Activated naive CD4-positive, alpha-beta T cell treated with Interleukin-2 at 50 U/mL for 16 hours (primary cell): ENCODE results near the gene DAPK2.
"Not testable (repeated sequence)": the region's sequence is repeated elsewhere in the genome, so short reads cannot be mapped to it uniquely, and the experiment has no call there.

Experiments used
- DNase-seq: peaks from one replicate; pipeline ENCODE4 v3.0.0-alpha.2; 2020

The DAPK2 gene

DNA sequence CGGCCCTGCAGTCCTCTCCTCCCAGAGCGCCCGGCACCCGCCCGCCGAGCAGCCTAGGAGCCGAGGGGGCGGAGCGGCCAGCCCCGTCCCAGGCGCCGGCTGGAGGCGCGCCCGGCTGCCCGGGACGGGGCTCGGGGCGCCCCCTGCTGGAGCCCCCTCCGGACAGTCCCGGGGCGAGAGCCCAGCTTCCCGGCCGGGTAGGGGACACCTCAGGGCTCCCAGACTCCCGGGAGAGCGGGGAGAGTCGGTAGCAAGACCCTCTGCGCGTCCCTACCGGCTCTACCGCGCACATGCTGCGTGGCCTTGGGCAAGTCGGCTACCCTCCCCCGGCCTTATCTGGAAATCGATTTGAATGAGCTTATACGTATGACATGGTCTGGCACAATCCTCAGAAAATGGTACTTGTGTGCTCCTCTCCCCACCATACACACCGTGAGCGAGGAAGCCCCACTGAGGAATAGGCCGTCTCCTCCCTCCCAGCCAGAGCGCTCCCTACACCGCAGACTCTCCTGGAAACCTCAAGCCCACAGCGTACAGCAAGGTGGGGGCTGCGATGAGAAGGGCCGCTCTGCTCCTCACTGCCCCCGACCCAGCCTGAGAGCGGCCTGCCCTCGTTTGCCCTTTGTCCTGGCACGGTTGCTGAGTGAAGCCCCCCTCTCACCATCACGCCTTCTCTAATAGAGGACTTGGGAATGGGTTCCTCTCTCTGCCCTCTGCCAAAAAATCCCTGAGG lies at the start of gene DAPK2:
DAPK2 (minus strand) TSS at position 65 of the 733 bp plus-strand sequence. CDS start 6,224 bp downstream, outside the sequence.
- peak; percentile 72 for DNase-seq

DNA sequence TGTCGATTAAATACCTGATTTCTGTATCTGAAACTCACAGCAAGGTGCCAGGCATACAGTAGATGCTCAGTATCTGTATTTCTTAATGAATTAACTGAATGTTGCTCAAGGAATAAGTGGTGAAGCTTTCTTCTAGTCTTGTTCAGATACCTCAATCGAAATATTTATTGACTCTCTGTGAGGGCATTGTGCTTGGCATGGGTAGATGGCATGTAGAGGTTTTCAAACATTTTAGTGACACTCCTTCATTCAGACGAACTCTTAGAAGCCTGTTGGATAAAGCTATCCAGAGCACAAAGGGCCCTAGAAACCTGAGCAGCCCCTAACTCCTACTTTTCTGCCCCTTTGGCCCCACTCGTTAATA lies 49.1 kb upstream of the DAPK2 start:
- no peak for DNase-seq

- peak; percentile 93 for DNase-seq
Observed at GRCh38 chr15:64093627-64094417, 47.5 kb upstream of the DAPK2 start, which contains the start of gene CIAO2A. Gene CIAO2A (minus strand): TSS chr15:64093838. CDS start chr15:64093768, 70 bp downstream.

DNA sequence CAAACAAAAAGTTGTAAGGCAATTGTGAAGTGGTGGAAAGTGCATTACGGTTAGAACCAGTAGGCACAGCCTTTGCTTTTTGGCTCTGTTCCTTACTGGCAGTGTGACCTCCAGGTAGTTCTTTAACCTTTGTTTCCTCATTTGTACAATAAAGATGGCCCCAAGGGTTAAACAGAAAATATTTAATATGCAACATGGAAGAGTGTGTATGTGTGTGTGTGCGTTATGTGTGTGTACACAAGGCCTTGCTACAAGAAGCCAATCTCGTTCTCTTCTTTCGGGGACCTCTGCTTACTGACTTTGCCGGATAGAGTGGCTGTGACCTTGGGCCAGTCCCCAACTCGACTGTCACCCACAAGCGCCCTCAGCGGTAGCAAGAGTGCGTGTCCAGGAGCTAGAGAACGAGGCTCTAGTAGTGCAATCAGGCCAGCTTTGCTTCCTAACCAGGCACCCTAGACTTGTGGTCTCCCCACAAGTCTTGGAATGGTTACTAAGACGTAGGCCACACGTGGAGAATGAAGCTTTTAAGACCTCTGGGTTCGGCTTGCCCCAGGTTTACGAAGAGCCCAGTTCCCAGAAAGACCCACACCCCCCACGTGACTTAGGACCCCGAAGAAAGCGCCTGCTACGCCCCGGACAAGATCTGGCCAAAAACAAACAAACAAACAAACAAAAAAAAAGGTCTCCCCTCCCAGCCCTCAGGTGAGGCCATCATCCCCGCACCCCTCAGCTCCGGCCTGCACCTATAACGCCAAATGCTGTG lies 46.8 kb upstream of the DAPK2 start:
- peak; percentile 39 for DNase-seq

DNA sequence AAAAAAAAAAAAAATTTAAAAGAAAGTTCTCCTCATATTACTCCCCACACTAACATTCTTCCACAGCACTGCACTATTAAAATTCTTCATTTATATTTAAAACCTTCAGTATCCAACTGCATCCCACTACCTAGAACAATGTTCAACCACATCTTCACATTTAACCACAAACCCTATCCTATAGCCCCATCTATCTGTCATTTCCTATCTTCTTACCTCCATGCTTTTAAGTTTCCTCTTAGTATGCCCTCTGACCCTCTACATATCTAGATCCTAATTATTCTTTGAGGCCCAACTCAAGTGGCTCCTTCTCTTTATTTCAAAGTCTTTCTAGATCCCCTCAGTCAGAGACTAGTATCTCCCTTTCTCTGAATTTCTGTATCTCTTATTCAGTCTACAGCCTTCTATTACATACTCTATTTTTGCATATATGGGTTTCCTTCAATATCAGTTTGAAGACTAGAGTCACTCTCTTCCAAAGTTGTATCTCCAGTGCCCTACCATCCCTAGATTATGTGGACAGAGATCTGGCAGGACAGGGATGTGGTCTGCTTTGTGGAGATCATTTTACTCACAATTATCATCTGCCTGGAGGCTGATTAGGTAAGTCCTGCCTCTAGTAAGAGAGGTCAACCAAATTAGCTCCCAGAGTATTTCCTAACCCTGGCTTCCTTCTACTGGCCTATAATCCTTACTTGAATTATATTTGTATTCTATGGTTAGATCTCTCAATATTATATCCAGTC lies 46.0 kb upstream of the DAPK2 start:
- no peak for DNase-seq

DNA sequence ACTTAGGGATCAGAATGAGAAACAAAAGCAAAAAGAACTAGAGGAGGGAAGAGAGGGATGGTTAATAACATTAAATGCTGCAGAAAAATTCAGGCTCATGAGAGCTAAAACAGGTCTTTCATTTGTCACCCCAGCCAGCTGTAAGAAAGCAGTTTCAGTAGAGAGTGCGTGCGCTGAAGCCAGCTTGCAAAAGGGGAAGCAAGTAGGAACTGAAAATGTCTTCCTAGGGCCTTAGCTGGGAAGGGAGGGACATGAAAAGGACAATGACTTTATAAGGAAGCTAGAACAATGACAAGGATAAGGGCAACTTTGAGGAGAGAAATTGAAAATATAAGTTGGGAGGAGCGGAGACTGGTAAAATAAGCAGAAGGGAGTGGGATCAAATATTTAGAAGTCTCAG lies 44.2 kb upstream of the DAPK2 start:
- DNase-seq, result no peak

GRCh38 chr15:64089543-64090280 lies 43.4 kb upstream of the DAPK2 start:
- no peak for DNase-seq

DNA sequence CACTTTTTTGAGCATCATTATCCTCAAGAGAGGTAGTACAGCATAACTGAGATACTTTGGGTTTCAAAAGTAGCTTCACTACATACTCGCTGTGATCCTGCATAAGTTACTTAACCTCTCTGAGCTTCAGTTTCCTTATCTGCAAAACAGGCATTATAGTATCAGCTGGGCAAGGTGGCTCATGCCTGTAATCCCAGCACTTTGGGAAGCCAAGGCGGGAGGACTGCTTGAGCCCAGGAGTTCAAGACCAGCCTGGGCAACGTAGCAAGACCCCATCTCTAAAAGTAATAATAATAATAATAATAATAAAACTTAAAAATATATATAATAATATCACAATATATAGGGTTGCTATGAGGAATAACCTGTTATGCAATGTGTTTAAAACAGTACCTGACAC lies 36.5 kb upstream of the DAPK2 start:
- no peak for DNase-seq

GRCh38 chr15:64073496-64073895 lies 27.2 kb upstream of the DAPK2 start:
- not testable (repeated sequence) for DNase-seq

DNA sequence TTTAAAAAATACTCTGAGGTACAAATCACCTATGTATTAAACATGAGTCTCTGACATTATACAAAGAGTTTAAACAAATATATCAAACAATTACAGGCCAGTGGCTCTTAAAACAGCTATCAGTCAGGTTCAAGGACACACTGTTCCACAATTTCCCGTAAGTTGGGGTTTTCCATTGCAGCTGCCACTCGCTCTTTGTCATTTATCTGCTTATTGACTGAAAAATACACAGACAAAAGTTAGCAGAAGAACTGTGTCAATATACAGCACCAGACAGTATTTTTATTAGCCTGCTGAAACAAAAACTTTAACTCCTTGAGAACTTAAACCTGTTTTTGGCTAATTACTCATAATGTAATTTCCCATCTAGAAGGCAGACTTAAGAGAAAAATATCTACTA lies 26.5 kb upstream of the DAPK2 start:
- no peak for DNase-seq

DNA sequence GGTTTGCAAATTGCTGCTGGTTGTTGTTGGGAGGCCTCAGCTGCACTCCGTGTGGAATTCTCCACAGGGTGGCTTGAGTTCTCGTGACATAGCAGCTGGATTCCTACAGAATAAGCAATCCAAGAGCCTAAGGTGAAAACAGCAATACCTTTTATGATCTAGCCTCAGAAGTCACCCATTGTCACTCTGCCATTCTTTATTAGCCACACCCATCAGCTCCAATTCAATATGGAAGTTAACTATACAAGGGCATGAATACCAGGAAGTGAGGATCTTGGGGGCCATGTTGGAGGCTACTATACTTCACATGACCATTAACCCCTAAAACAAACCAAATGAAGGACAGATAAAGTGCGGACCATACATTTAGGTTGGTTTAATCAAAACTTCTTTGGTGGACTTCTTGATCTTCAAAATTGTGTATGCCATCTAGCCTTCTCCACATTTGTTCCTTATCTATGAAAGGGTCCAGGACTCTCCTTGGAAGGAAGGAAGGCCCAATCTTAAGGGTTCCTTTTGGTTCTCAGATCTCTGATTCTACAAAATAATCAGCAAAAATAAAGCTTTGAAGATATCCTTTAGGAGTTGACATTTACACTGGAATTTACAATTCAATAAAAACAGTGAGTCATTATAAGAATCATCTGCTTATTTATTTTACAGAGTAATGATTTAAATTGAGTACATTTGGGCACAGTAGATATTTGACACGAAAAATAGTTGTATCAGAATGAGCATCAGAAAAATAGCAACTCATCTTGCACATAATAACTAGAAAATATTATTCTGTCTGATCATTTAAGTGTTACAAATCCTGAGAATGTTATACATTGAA lies 25.9 kb upstream of the DAPK2 start:
- DNase-seq, result no peak

DNA sequence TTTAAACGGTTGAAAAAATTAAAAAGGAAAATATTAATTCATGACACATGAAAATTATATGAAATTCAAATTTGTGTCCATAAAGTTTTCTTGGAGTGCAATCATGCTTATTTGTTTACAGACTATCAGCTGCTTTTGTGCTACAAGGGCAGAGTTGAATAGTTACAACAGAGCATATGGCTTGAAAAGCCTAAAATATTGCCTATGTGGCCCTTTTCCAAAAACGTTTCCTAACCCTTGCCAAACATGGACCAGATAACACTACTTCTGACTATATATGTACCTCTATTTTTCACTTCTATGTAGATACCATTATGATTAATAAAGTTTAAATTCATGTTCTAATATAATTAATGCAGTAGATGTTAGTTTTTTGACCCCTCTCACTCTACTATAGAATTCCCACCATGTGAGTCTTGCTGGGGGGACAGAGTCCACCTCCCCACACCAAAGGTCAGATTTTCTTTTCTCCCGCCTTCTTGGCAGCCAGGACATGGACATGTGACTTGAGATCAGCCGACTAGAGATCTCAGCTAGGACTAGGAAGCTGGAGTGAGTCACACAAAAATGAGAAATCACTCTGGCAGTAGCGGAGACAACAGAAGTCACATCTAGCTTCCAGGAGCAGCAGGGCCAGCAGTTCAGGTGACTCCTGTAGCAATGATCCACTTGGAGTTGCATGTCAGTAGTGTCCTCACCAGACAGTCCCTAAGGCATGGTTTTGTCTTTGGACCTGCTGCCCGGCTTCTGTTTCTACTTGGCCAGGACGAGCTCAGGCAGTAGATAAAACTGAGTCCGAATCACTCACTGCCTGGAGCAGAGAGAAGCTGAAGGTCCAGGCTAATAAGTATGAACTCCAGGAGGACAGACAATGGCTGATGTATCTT lies 24.9 kb upstream of the DAPK2 start:
- DNase-seq, result no peak

- DNase-seq, result no peak
Observed at GRCh38 chr15:64070106-64070505, 23.8 kb upstream of the DAPK2 start.

GRCh38 chr15:64068133-64068532 lies 21.8 kb upstream of the DAPK2 start:
- no peak for DNase-seq

GRCh38 chr15:64067564-64068030 lies 21.3 kb upstream of the DAPK2 start:
- peak; percentile 69 for DNase-seq

DNA sequence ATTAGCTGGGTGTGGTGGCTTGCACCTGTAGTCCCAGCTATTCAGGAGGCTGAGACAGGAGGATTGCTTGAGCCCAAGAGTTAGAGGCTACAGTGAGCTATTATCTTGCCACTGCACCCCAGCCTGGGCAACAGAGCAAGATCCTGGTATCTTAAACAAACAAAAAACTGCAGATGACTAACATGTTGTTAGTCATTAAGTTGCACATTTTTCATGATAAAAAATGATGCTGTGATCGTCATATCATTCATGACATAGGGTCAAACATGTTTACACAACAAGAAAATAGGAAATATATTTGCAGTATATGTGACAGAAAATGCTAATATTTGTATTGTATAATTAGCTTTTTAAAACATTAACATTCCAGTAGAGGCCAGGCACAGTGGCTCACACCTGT lies 20.2 kb upstream of the DAPK2 start:
- DNase-seq, result no peak

DNA sequence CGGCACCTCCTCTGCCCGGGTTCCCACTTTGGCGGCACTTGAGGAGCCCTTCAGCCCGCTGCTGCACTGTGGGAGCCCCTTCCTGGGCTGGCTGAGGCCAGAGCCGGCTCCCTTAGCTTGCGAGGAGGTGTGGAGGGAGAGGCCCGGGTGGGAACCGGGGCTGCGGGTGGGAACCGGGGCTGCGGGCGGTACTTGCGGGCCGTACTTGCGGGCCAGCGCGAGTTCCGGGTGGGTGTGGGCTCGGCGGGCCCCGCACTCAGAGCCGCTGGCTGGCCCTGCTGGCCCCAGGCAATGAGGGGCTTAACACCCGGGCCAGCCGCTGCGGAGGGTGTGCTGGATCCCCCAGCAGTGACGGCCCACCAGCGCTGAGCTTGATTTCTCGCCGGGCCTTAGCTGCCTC lies 14.4 kb upstream of the DAPK2 start:
- DNase-seq, result no peak

- DNase-seq, result not testable (repeated sequence)
Observed at GRCh38 chr15:64059104-64059503, 12.8 kb upstream of the DAPK2 start.

DNA sequence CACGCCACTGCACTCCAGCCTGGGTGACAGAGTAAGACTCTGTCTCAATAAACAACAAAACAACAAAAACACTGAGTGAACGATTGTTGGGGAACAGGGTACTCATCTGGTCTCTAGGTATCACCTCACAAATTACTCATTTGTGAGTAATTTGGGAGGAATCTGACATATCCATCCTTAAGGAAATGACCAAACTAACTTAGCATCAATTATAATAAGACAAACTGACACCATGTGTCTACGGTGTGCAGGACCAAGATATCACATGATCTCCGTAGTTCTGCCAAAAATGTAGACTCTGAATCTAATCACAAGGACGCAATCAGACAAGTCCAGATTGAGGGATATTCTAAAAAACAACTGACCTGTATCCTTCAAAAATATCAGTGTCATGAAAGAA lies 12.0 kb upstream of the DAPK2 start:
- DNase-seq, result no peak

DNA sequence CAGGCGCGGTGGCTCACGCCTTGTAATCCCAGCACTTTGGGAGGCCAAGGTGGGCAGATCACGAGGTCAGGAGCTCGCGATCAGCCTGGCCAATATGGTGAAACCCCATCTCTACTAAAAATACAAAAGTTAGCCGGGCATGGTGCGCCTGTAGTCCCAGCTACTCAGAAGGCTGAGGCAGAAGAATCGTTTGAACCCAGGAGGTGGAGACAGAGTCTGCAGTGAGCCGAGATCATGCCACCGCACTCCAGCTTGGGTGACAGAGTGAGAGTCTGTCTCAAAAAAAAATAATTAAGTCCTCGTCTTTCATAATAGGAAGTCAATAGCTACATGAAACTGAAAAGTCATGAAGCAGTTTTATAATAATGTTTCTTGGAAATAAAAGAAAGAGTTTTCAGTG lies 7.4 kb upstream of the DAPK2 start:
- DNase-seq, result not testable (repeated sequence)
